HEK293 (cell line): ENCODE results near the gene SDC1.

ENCODE experiments used
- CTCF ChIA-PET: fragments of 350-600 bp; formaldehyde crosslinking; extraction: SDS; loops from one replicate; lab custom pipeline; 2021; ENCODE audit warnings: antibody characterized with exemption; lab: Yijun Ruan, JAX
- POLR2A ChIA-PET: fragments of 300-600 bp; formaldehyde crosslinking; extraction: SDS; loops from one replicate; lab custom pipeline; 2020; ENCODE audit warnings: antibody characterized with exemption, inconsistent platforms; lab: Yijun Ruan, JAX
- H3K27ac ChIP-seq: fragments of 200-500 bp; sonication (Bioruptor generic); 2 replicates; pipeline ENCODE4 v1.5.1; 2014; ENCODE audit warnings: low read depth, low read length, control low read depth, inconsistent platforms; ENCODE audit errors: extremely low read depth
- H3K36me3 ChIP-seq, 2 experiments: fragments of 200-500 bp in 1 of 2; sonication (Bioruptor generic) in 1 of 2; 1 replicate in 1 of 2; 2 replicates in 1 of 2; pipeline ENCODE4 v1.5.1; 2014 to 2017; ENCODE audit warnings: inconsistent platforms in 2 of 2, low read length in 2 of 2; ENCODE audit not compliant: control insufficient read depth in 2 of 2, insufficient read depth in 1 of 2
- H3K4me1 ChIP-seq: fragments of 200-500 bp; sonication (Bioruptor generic); 2 replicates; pipeline ENCODE4 v1.5.1; 2014; ENCODE audit warnings: mild to moderate bottlenecking, low read length, inconsistent platforms; ENCODE audit not compliant: control insufficient read depth, insufficient read depth
- H3K4me3 ChIP-seq: 2 replicates; pipeline ENCODE4 v1.5.1; 2011; ENCODE audit warnings: low read depth, mild to moderate bottlenecking, control low read depth, low read length, moderate library complexity
- H3K9me3 ChIP-seq: fragments of 200-500 bp; sonication (Bioruptor generic); 2 replicates; pipeline ENCODE4 v1.5.1; 2014; ENCODE audit warnings: low read depth, low read length, inconsistent platforms; ENCODE audit not compliant: control insufficient read depth, insufficient read depth
- GLI2 ChIP-seq: fragments of 450-650 bp; formaldehyde crosslinking; IDR thresholded peaks from 2 replicates; pipeline ENCODE4; 2017; ENCODE audit warnings: missing biosample characterization, missing genetic modification characterization, low read depth, borderline replicate concordance
- GLIS1 ChIP-seq: fragments of 450-650 bp; formaldehyde crosslinking; IDR thresholded peaks from 2 replicates; pipeline ENCODE4 v1.5.1; 2016; ENCODE audit warnings: missing biosample characterization, missing genetic modification characterization
- HOXD13 ChIP-seq: sonication (generic); formaldehyde crosslinking; IDR thresholded peaks from 2 replicates; pipeline ENCODE4 v1.8.0; 2022; ENCODE audit warnings: missing genetic modification reagents, borderline replicate concordance
- MEIS1 ChIP-seq: sonication (generic); formaldehyde crosslinking; IDR thresholded peaks from 2 replicates; pipeline ENCODE4 v1.8.1; 2022; ENCODE audit warnings: missing genetic modification reagents, mild to moderate bottlenecking, borderline replicate concordance
- MZF1 ChIP-seq: fragments of 450-650 bp; formaldehyde crosslinking; IDR thresholded peaks from 2 replicates; pipeline ENCODE4 v1.5.1; 2017; ENCODE audit warnings: missing biosample characterization, missing genetic modification characterization, borderline replicate concordance
- OSR2 ChIP-seq: fragments of 450-650 bp; formaldehyde crosslinking; IDR thresholded peaks from 2 replicates; pipeline ENCODE4 v1.5.1; 2016; ENCODE audit warnings: missing biosample characterization, missing genetic modification characterization
- ZFHX2 ChIP-seq: fragments of 450-650 bp; formaldehyde crosslinking; conservative IDR thresholded peaks from 2 replicates; pipeline ENCODE4 v1.5.1; 2016; ENCODE audit warnings: missing biosample characterization, missing genetic modification characterization
- ZNF10 ChIP-seq: fragments of 450-650 bp; formaldehyde crosslinking; IDR thresholded peaks from 2 replicates; pipeline ENCODE4 v1.5.1; 2017; ENCODE audit warnings: missing biosample characterization, missing genetic modification characterization
- ZNF16 ChIP-seq: fragments of 450-650 bp; formaldehyde crosslinking; IDR thresholded peaks from 2 replicates; pipeline ENCODE4 v1.5.1; 2016; ENCODE audit warnings: low read depth, missing biosample characterization, missing genetic modification characterization
- ZNF274 ChIP-seq, 2 experiments: fragments of 200-500 bp in 1 of 2; fragments of 450-650 bp in 1 of 2; sonication (Bioruptor generic) in 1 of 2; formaldehyde crosslinking in 1 of 2; IDR thresholded peaks; 2 replicates each; pipeline versions ENCODE4 v1.5.1 to v1.6.1; 2014 to 2016; ENCODE audit warnings: borderline replicate concordance in 1 of 2, inconsistent platforms in 1 of 2, low read length in 1 of 2, missing biosample characterization in 1 of 2, missing genetic modification characterization in 1 of 2
- ZNF341 ChIP-seq: fragments of 450-650 bp; formaldehyde crosslinking; IDR thresholded peaks from 2 replicates; pipeline ENCODE4; 2016; ENCODE audit warnings: low read depth, missing biosample characterization, missing genetic modification characterization
- ZNF398 ChIP-seq: fragments of 450-650 bp; formaldehyde crosslinking; IDR thresholded peaks from 2 replicates; pipeline ENCODE4 v1.5.1; 2017; ENCODE audit warnings: missing biosample characterization, missing genetic modification characterization
- ZNF404 ChIP-seq: fragments of 450-650 bp; formaldehyde crosslinking; IDR thresholded peaks from 2 replicates; pipeline ENCODE4 v1.5.1; 2017; ENCODE audit warnings: missing biosample characterization, missing genetic modification characterization
- ZNF426 ChIP-seq: fragments of 450-650 bp; formaldehyde crosslinking; IDR thresholded peaks from 2 replicates; pipeline ENCODE4 v1.5.1; 2017; ENCODE audit warnings: missing biosample characterization, missing genetic modification characterization, mild to moderate bottlenecking, inconsistent platforms, moderate library complexity
- ZNF560 ChIP-seq: fragments of 450-650 bp; formaldehyde crosslinking; IDR thresholded peaks from 2 replicates; pipeline ENCODE4 v1.5.1; 2017; ENCODE audit warnings: missing biosample characterization, missing genetic modification characterization, borderline replicate concordance
- ZNF621 ChIP-seq: fragments of 450-650 bp; formaldehyde crosslinking; IDR thresholded peaks from 2 replicates; pipeline ENCODE4 v1.5.1; 2017; ENCODE audit warnings: missing biosample characterization, missing genetic modification characterization
- ZSCAN18 ChIP-seq: fragments of 450-650 bp; formaldehyde crosslinking; IDR thresholded peaks from 2 replicates; pipeline ENCODE4 v1.5.1; 2016; ENCODE audit warnings: missing biosample characterization, missing genetic modification characterization
- TF ChIP-seq, protein P1 (sequence below): fragments of 450-650 bp; formaldehyde crosslinking; IDR thresholded peaks from 2 replicates; pipeline ENCODE4 v1.5.1; 2016; ENCODE audit warnings: missing biosample characterization, missing genetic modification characterization, low read depth
- TF ChIP-seq, protein P2 (sequence below): fragments of 450-650 bp; formaldehyde crosslinking; IDR thresholded peaks from 2 replicates; pipeline ENCODE4 v1.5.0; 2017; ENCODE audit warnings: missing biosample characterization, missing genetic modification characterization, borderline replicate concordance

Gene SDC1

DNA sequence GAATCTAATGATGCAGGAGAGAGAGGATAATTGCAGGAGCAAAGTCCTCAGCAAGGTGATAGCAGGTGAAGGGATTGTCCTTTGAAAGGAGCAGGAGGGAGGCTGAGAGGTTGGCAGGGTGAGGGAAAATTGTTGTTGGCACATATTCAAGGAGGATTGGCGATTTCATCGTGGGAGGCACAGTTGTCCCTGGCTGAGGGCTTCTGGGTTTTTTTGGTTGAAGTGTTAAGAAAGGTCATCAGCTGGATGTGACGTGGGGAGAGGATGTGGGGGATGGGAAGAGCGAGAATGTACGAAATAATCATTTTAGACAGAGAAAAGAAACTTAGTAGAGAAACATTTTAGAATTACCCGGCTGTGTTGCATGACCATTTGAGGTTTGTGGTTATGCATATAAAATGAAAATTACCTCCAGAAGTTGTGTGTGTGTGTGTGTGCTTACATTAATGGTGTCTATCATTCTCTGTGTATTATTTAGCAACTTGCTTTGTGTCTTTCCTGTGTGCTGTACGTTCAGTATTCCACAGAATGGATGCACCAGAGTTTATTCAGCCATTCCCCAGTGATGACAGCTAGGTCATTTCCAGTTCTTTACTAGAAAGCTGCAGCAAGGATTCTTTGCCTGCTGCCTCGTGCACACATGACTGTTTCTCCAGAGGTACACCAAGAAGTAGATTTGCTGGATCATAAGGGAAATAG is 67.6 kb downstream of the SDC1 start:
- H3K9me3 ChIP-seq = no peaks in the 10 kb centered on the region
- CTCF ChIA-PET = interaction anchor here (1.3 kb wide), 1 partner anchor 7 kb away, joined by 3 read pairs; no protein-coding TSS in a partner anchor
- no peak overlapping the region for H3K4me3 ChIP-seq
- no peaks in the 10 kb centered on the region for H3K36me3 ChIP-seq
- POLR2A ChIA-PET = no interaction called here
- peak; percentile 74 for TF ChIP-seq GLIS1 (tag by site-specific recombination)
- TF ChIP-seq OSR2 = no peak
- no peak for TF ChIP-seq ZSCAN18 (tag by site-specific recombination)
- TF ChIP-seq ZNF274 (IDR thresholded peaks at IDR 0.05; ENCODE audit: low read length) = no peak
- TF ChIP-seq ZNF274 (tag by site-specific recombination; IDR thresholded peaks at IDR 0.05; ENCODE audit: borderline replicate concordance) = no peak
- peak; percentile 25; the same call in 1 of the 2 replicates for TF ChIP-seq ZFHX2
- peak; percentile 52 for TF ChIP-seq ZNF398
- TF ChIP-seq, protein P1, sequence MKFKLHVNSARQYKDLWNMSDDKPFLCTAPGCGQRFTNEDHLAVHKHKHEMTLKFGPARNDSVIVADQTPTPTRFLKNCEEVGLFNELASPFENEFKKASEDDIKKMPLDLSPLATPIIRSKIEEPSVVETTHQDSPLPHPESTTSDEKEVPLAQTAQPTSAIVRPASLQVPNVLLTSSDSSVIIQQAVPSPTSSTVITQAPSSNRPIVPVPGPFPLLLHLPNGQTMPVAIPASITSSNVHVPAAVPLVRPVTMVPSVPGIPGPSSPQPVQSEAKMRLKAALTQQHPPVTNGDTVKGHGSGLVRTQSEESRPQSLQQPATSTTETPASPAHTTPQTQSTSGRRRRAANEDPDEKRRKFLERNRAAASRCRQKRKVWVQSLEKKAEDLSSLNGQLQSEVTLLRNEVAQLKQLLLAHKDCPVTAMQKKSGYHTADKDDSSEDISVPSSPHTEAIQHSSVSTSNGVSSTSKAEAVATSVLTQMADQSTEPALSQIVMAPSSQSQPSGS (tag by site-specific recombination) = no peak
- H3K4me1 ChIP-seq = peaks cover 2% of the 10 kb centered on the region; the same call in 1 of the 2 replicates
- H3K27ac ChIP-seq = no peak overlapping the region

DNA sequence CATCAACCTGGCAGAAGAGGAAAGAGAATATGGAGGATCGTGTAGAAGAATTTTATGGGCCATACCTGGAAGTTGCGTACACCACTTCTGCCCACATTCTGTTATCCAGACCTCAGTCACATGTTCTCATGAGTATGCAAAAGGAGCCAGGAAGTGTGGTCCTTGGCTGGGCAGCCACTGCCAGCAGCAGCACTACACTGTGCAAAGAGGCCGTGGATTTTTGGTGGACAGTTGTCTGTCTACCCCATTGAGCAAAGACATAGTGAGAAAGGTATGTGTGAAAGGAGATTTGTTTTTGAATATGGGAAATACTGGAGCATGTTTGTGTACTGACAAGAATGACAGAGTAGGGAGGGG is 68.1 kb downstream of the SDC1 start:
- Histone ChIP-seq H3K4me3 (no peak overlapping the region), H3K27ac (no peak overlapping the region), H3K4me1 (0 out of 2 replicates have a peak, but pooled peaks cover 2% of the 10 kb centered on the region), H3K9me3 (no peaks in the 10 kb centered on the region), H3K36me3 (no peaks in the 10 kb centered on the region)
- no peak for TF ChIP-seq ZNF10 (tag by site-specific recombination)
- TF ChIP-seq MZF1 = no peak
- TF ChIP-seq HOXD13 (CRISPR knock-in tag) = no peak
- no peak for TF ChIP-seq ZNF16 (tag by site-specific recombination)
- no peak for TF ChIP-seq ZNF404 (tag by site-specific recombination)
- TF ChIP-seq MEIS1 (CRISPR knock-in tag) = no peak
- TF ChIP-seq, protein P2, sequence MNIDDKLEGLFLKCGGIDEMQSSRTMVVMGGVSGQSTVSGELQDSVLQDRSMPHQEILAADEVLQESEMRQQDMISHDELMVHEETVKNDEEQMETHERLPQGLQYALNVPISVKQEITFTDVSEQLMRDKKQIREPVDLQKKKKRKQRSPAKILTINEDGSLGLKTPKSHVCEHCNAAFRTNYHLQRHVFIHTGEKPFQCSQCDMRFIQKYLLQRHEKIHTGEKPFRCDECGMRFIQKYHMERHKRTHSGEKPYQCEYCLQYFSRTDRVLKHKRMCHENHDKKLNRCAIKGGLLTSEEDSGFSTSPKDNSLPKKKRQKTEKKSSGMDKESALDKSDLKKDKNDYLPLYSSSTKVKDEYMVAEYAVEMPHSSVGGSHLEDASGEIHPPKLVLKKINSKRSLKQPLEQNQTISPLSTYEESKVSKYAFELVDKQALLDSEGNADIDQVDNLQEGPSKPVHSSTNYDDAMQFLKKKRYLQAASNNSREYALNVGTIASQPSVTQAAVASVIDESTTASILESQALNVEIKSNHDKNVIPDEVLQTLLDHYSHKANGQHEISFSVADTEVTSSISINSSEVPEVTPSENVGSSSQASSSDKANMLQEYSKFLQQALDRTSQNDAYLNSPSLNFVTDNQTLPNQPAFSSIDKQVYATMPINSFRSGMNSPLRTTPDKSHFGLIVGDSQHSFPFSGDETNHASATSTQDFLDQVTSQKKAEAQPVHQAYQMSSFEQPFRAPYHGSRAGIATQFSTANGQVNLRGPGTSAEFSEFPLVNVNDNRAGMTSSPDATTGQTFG = no peak
- TF ChIP-seq ZNF426 (tag by site-specific recombination) = no peak
- no peak for TF ChIP-seq ZNF560 (tag by site-specific recombination)
- TF ChIP-seq ZNF621 (tag by site-specific recombination) = no peak
- TF ChIP-seq GLI2 (tag by site-specific recombination) = no peak
- TF ChIP-seq ZNF341 (tag by site-specific recombination) = no peak
- CTCF ChIA-PET = interaction anchor here (0.9 kb wide), 1 partner anchor 13 kb away, joined by 3 read pairs; no protein-coding TSS in a partner anchor
- POLR2A ChIA-PET = no interaction called here
